MM.1S (cell line): Measurements from ENCODE around the gene DCLK1.
A peak's percentile ranks its signal among the peaks of the same experiment; 100 is the strongest.

Experiments used
- DNase-seq: peaks from one replicate; pipeline ENCODE4 v3.0.0-alpha.2; 2015
- H2AFZ ChIP-seq: fragments of 300-600 bp; sonication (generic); 2 replicates; pipeline ENCODE4 v1.6.0; 2016; ENCODE audit warnings: antibody characterized with exemption, low read length
- H3F3A ChIP-seq: fragments of 300-600 bp; sonication (generic); 2 replicates; pipeline ENCODE4 v1.6.1; 2016; ENCODE audit warnings: mild to moderate bottlenecking, antibody characterized with exemption, low read length, moderate library complexity, mixed read lengths; ENCODE audit not compliant: insufficient read depth
- H3K27ac ChIP-seq: fragments of 300-600 bp; sonication (generic); 2 replicates; pipeline ENCODE4 v1.5.1; 2016; ENCODE audit warnings: mild to moderate bottlenecking, low read length
- H3K27me3 ChIP-seq: fragments of 300-600 bp; sonication (generic); replicated peaks from 2 replicates; pipeline ENCODE4 v1.6.0; 2016; ENCODE audit warnings: low read length; ENCODE audit not compliant: insufficient read depth
- H3K36me3 ChIP-seq: fragments of 300-600 bp; sonication (generic); replicated peaks from 2 replicates; pipeline ENCODE4 v1.6.1; 2016; ENCODE audit warnings: mild to moderate bottlenecking, low read length, mixed read lengths; ENCODE audit not compliant: insufficient read depth
- H3K4me1 ChIP-seq: fragments of 300-600 bp; sonication (generic); 2 replicates; pipeline ENCODE4 v1.6.1; 2016; ENCODE audit warnings: low read length, mixed read lengths
- H3K4me2 ChIP-seq: fragments of 300-600 bp; sonication (generic); 2 replicates; pipeline ENCODE4 v1.6.0; 2016; ENCODE audit warnings: low read depth, low read length
- H3K4me3 ChIP-seq: fragments of 300-600 bp; sonication (generic); 2 replicates; pipeline ENCODE4 v1.5.1; 2016; ENCODE audit warnings: low read length, mixed read lengths
- H3K79me2 ChIP-seq: fragments of 300-600 bp; sonication (generic); 2 replicates; pipeline ENCODE4 v1.6.1; 2016; ENCODE audit warnings: mixed run types, low read length, mixed read lengths
- H3K9ac ChIP-seq: fragments of 300-600 bp; sonication (generic); 2 replicates; pipeline ENCODE4 v1.6.1; 2016; ENCODE audit warnings: low read length, mixed read lengths
- H3K9me2 ChIP-seq: fragments of 300-600 bp; sonication (generic); replicated peaks from 2 replicates; pipeline ENCODE4 v1.6.1; 2016; ENCODE audit warnings: mild to moderate bottlenecking, low read length, mixed read lengths; ENCODE audit not compliant: insufficient read depth
- H3K9me3 ChIP-seq: fragments of 300-600 bp; sonication (generic); replicated peaks from 2 replicates; pipeline ENCODE4 v1.6.1; 2016; ENCODE audit warnings: mild to moderate bottlenecking, low read length, mixed read lengths; ENCODE audit not compliant: insufficient read depth
- H4K20me1 ChIP-seq: fragments of 300-600 bp; sonication (generic); 2 replicates; pipeline ENCODE4 v1.6.1; 2016; ENCODE audit warnings: mild to moderate bottlenecking, low read length, moderate library complexity, mixed read lengths; ENCODE audit not compliant: insufficient read depth
- CTCF ChIP-seq: fragments of 300-600 bp; sonication (generic); IDR thresholded peaks from 2 replicates; pipeline ENCODE4 v1.5.1; 2016; ENCODE audit warnings: antibody characterized with exemption, low read length, mixed read lengths
- EZH2 ChIP-seq: fragments of 300-600 bp; sonication (generic); optimal IDR thresholded peaks from 2 replicates; pipeline ENCODE3; 2017; ENCODE audit warnings: low read depth, mild to moderate bottlenecking, antibody characterized with exemption, low read length, mixed read lengths
- EZH2phosphoT487 ChIP-seq: fragments of 300-600 bp; sonication (generic); IDR thresholded peaks from 2 replicates; pipeline ENCODE4 v1.6.1; 2018; ENCODE audit warnings: antibody characterized with exemption, low read length

DCLK1 gene

GRCh38 chr13:36046672-36047071 lies 84.5 kb downstream of the DCLK1 start:
- TF ChIP-seq EZH2 (no peak), EZH2phosphoT487 (no peak), CTCF (no peak)
- H3K27ac ChIP-seq, result no peak overlapping the region
- no peak overlapping the region for H2AFZ ChIP-seq
- no peaks in the 10 kb centered on the region for H3K27me3 ChIP-seq
- 0 out of 2 replicates have a peak, but pooled peaks cover 9% of the 10 kb centered on the region for H3K4me1 ChIP-seq
- no peaks in the 10 kb centered on the region for H3F3A ChIP-seq
- no peaks in the 10 kb centered on the region for H3K79me2 ChIP-seq
- H3K9ac ChIP-seq, result no peak overlapping the region
- no peak overlapping the region for H3K4me3 ChIP-seq
- no peaks in the 10 kb centered on the region for H3K36me3 ChIP-seq
- no peaks in the 10 kb centered on the region for H3K9me2 ChIP-seq
- peak; percentile 56 for DNase-seq
- H3K4me2 ChIP-seq, result no peak overlapping the region
- H3K9me3 ChIP-seq, result no peaks in the 10 kb centered on the region
- H4K20me1 ChIP-seq, result no peaks in the 10 kb centered on the region

- Histone ChIP-seq H3K27me3 (no peaks in the 10 kb centered on the region), H3K79me2 (no peaks in the 10 kb centered on the region), H3K4me2 (no peak overlapping the region), H3K9me2 (no peaks in the 10 kb centered on the region), H3F3A (no peaks in the 10 kb centered on the region), H3K4me1 (no peaks in the 10 kb centered on the region), H3K9ac (no peak overlapping the region), H3K4me3 (no peak overlapping the region), H4K20me1 (no peaks in the 10 kb centered on the region), H3K36me3 (no peaks in the 10 kb centered on the region), H3K9me3 (no peaks in the 10 kb centered on the region), H3K27ac (no peak overlapping the region), H2AFZ (no peak overlapping the region)
- DNase-seq, result no peak
- no peak for TF ChIP-seq EZH2phosphoT487
- no peak for TF ChIP-seq CTCF
These were observed 92.2 kb downstream of the DCLK1 start for GRCh38 chr13:36038785-36039555.

- DNase-seq, result no peak
- no peak overlapping the region for H3K4me3 ChIP-seq
- no peaks in the 10 kb centered on the region for H3K36me3 ChIP-seq
- no peaks in the 10 kb centered on the region for H3K79me2 ChIP-seq
- H2AFZ ChIP-seq, result no peak overlapping the region
- H3F3A ChIP-seq, result no peaks in the 10 kb centered on the region
- H3K9me3 ChIP-seq, result no peaks in the 10 kb centered on the region
- H3K4me1 ChIP-seq, result no peaks in the 10 kb centered on the region
- TF ChIP-seq EZH2phosphoT487 (no peak), CTCF (no peak)
- no peak overlapping the region for H3K4me2 ChIP-seq
- no peaks in the 10 kb centered on the region for H3K9me2 ChIP-seq
- no peaks in the 10 kb centered on the region for H4K20me1 ChIP-seq
- no peak overlapping the region for H3K27ac ChIP-seq
- no peak overlapping the region for H3K9ac ChIP-seq
- no peaks in the 10 kb centered on the region for H3K27me3 ChIP-seq
These were observed 98.1 kb downstream of the DCLK1 start for GRCh38 chr13:36033035-36033434.
